Astrocyte (in vitro differentiated cells and primary cell): ENCODE measurements around the gene ZFP30. TPM values are rescaled to one million over a fixed set of nuclear protein-coding genes. Genes with fewer than 3 reads are reported as not detected.

Experiments
- DNase-seq: peaks from one replicate; pipeline ENCODE4 v3.0.0-alpha.2; 2010; ENCODE audit warnings: low read depth
- FAIRE-seq: peaks from 2 replicates; lab custom pipeline; 2011; peaks lifted over from hg19 to GRCh38; lab: Jason Lieb, UNC
- H2AFZ ChIP-seq: 2 replicates; pipeline ENCODE4 v1.6.0; 2012; ENCODE audit warnings: low read depth, low read length, inconsistent platforms
- H3K27ac ChIP-seq: 2 replicates; pipeline ENCODE4 v1.5.1; 2011; ENCODE audit warnings: low read depth, low read length, inconsistent platforms
- H3K27me3 ChIP-seq: 2 replicates; pipeline ENCODE4 v1.6.0; 2011; ENCODE audit warnings: low read length, inconsistent platforms; ENCODE audit not compliant: insufficient read depth
- H3K36me3 ChIP-seq: 2 replicates; pipeline ENCODE4 v1.5.1; 2011; ENCODE audit warnings: low read length, inconsistent platforms; ENCODE audit not compliant: insufficient read depth
- H3K4me1 ChIP-seq: 2 replicates; pipeline ENCODE4 v1.5.1; 2011; ENCODE audit warnings: low read length, inconsistent platforms; ENCODE audit not compliant: insufficient read depth
- H3K4me2 ChIP-seq: 2 replicates; pipeline ENCODE4 v1.6.0; 2012; ENCODE audit warnings: low read length, inconsistent platforms
- H3K4me3 ChIP-seq: 2 replicates; pipeline ENCODE4 v1.5.1; 2011; ENCODE audit warnings: low read depth, mild to moderate bottlenecking, low read length, inconsistent platforms; ENCODE audit not compliant: insufficient read depth
- H3K79me2 ChIP-seq: 2 replicates; pipeline ENCODE4 v1.6.0; 2012; ENCODE audit warnings: mild to moderate bottlenecking, low read length, inconsistent platforms; ENCODE audit not compliant: insufficient read depth
- H3K9ac ChIP-seq: 2 replicates; pipeline ENCODE4 v1.6.0; 2012; ENCODE audit warnings: mild to moderate bottlenecking, low read length, inconsistent platforms
- H3K9me3 ChIP-seq: 2 replicates; pipeline ENCODE4 v1.5.1; 2012; ENCODE audit warnings: low read depth, mild to moderate bottlenecking, low read length, inconsistent platforms; ENCODE audit not compliant: insufficient read depth
- H4K20me1 ChIP-seq: 2 replicates; pipeline ENCODE4 v1.6.0; 2012; ENCODE audit warnings: low read length, inconsistent platforms; ENCODE audit not compliant: insufficient read depth
- H3K27ac Mint-ChIP-seq: one replicate; pipeline ENCODE4 v1.8.0; 2021; ENCODE audit warnings: mild to moderate bottlenecking, mixed read lengths; ENCODE audit not compliant: unreplicated experiment
- H3K27me3 Mint-ChIP-seq: one replicate; pipeline ENCODE4 v1.8.0; 2021; ENCODE audit warnings: low read depth, mixed read lengths; ENCODE audit not compliant: unreplicated experiment
- H3K36me3 Mint-ChIP-seq: one replicate; pipeline ENCODE4 v1.8.0; 2021; ENCODE audit warnings: low read depth, mixed read lengths; ENCODE audit not compliant: unreplicated experiment
- H3K4me1 Mint-ChIP-seq: one replicate; pipeline ENCODE4 v1.8.0; 2021; ENCODE audit warnings: low read depth, mixed read lengths; ENCODE audit not compliant: unreplicated experiment
- H3K4me3 Mint-ChIP-seq: one replicate; pipeline ENCODE4 v1.8.0; 2021; ENCODE audit warnings: mild to moderate bottlenecking, moderate library complexity, mixed read lengths; ENCODE audit not compliant: unreplicated experiment
- H3K9me3 Mint-ChIP-seq: one replicate; pipeline ENCODE4 v1.8.0; 2021; ENCODE audit warnings: mild to moderate bottlenecking, mixed read lengths; ENCODE audit not compliant: unreplicated experiment
- CTCF ChIP-seq: IDR thresholded peaks from 2 replicates; pipeline ENCODE4 v1.5.1; 2011; ENCODE audit warnings: low read depth, mild to moderate bottlenecking, inconsistent platforms, low read length, moderate library complexity; ENCODE audit not compliant: insufficient read depth
- EZH2 ChIP-seq: IDR thresholded peaks from 2 replicates; pipeline ENCODE4 v1.6.1; 2012; ENCODE audit warnings: mild to moderate bottlenecking, low read length, inconsistent platforms; ENCODE audit not compliant: insufficient read depth
- total RNA-seq: library from RNA; stranded (reverse); gene quantifications from 2 replicates; pipeline ENCODE4 v1.2.1, GENCODE V29; 2021

The ZFP30 gene
- total RNA-seq, 1 donor from 2014 or later: 13.9 TPM

- H3K4me1 Mint-ChIP-seq: peaks cover 2% of the 10 kb centered on the region
Measured at GRCh38 chr19:37655689-37656371, 565 bp upstream of the ZFP30 start.

DNA sequence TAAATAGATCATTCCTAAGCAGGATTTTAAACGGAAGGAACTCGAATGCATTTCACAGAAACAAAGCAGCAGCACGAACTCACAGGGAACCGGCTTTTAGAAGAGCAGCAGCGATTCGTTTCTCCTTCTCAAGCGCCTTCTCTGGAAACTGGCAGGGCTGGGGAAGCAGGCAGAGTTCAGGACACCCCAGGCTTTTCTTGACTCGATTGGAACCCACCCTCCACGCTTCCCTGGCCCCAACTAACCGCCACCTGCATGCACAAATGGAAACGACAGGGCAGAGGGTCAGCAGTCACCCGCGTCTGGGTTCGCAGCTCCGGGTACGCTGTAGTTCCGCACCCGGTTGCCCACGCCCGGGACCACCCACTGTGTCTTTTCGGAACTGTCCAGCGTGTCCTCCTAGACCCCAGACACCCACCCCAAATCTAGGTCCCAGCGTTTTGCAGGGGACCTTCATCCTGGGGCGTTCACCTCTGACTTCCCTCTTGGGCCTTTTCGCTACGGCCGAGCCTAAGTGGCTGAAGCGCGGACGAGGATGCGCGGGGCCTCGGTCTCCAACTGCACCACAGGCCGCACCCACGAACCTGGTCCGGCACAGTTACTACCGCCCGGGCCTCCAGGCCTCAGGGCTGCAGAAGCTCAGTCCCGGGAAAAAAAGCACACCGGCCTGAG is 500 bp downstream of the ZFP30 start:
- H3K36me3 Mint-ChIP-seq: peaks cover 8% of the 10 kb centered on the region
- no peaks in the 10 kb centered on the region for H3K27me3 Mint-ChIP-seq
- H3K9me3 ChIP-seq: no peaks in the 10 kb centered on the region
- peak overlapping the region; percentile 86 for H3K27ac ChIP-seq
- peaks cover 11% of the 10 kb centered on the region for H3K9me3 Mint-ChIP-seq
- H3K9ac ChIP-seq: peak overlapping the region; percentile 89
- TF ChIP-seq EZH2 (no peak), CTCF (no peak)
- H3K27me3 ChIP-seq: no peaks in the 10 kb centered on the region
- H4K20me1 ChIP-seq: peaks cover 8% of the 10 kb centered on the region
- FAIRE-seq: no peak
- H3K4me1 Mint-ChIP-seq: peaks cover 2% of the 10 kb centered on the region
- H3K4me2 ChIP-seq: peak overlapping the region; percentile 97
- H3K4me3 ChIP-seq: peak overlapping the region; percentile 87
- H3K4me1 ChIP-seq: peaks cover 14% of the 10 kb centered on the region
- peak; percentile 39 for DNase-seq
- H3K4me3 Mint-ChIP-seq: peak overlapping the region; percentile 96
- H3K79me2 ChIP-seq: peaks cover 52% of the 10 kb centered on the region
- peak overlapping the region; percentile 100 for H2AFZ ChIP-seq
- peak overlapping the region; percentile 41 for H3K27ac Mint-ChIP-seq
- H3K36me3 ChIP-seq: no peaks in the 10 kb centered on the region

More at GRCh38 chr19:37655689-37656371, 565 bp upstream of the ZFP30 start:
- peak overlapping the region; percentile 87 for H3K4me3 ChIP-seq
- peaks cover 41% of the 10 kb centered on the region for H3K79me2 ChIP-seq
- no peaks in the 10 kb centered on the region for H3K27me3 ChIP-seq
- peaks cover 8% of the 10 kb centered on the region for H4K20me1 ChIP-seq
- Mint-ChIP-seq H3K36me3 (peaks cover 9% of the 10 kb centered on the region), H3K9me3 (peaks cover 14% of the 10 kb centered on the region), H3K4me3 (peak overlapping the region; percentile 96), H3K27me3 (no peaks in the 10 kb centered on the region), H3K27ac (peak overlapping the region; percentile 81)
- H3K4me1 ChIP-seq: peaks cover 14% of the 10 kb centered on the region
- peak; percentile 61 for DNase-seq
- peak overlapping the region; percentile 97 for H3K4me2 ChIP-seq
- H3K9me3 ChIP-seq: no peaks in the 10 kb centered on the region
- H3K27ac ChIP-seq: peak overlapping the region; percentile 86
- peak overlapping the region; percentile 100 for H2AFZ ChIP-seq
- H3K9ac ChIP-seq: peak overlapping the region; percentile 89
- TF ChIP-seq CTCF: no peak
- TF ChIP-seq EZH2: no peak
- H3K36me3 ChIP-seq: no peaks in the 10 kb centered on the region
- no peak for FAIRE-seq
